ENCODE data around the gene BHMT2.

Gene BHMT2

DNA sequence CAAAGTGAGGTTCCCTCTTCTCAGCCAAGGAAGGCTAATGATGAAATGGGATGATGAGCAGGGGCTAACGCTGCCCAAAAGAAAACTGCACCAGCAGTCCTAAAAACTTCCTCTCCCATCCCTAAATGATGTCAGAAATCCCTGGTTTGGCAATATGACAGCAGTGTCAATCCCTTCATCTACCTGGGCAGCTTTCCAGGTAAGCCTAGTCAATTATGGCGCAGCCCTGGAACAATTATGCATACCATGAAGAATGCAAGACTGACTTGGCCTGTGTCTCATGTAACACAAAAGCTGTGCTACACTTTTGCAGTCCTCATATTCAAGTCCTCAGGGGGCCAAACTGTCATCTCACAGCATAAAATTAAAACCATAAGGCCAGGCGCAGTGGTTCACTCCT lies 7.1 kb upstream of the BHMT2 start:
- no peak for FAIRE-seq
- DNase-seq (ENCODE audit: low spot score), result no peak

DNA sequence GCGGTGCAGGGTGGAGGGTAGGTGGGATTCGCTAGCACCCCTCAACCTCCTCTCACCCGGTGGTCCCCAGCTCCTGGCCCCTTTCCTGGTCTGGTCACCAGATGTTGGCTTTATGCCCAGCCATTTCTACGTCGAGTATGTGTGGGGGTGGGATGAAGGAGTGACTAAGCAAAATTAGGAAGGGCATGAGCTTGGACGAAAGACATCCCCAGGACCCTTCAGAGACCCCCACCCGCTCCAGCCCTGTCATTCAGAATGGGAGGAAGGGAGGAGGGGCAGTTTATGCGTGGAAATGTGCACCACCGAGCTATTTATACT lies 742 bp downstream of the BHMT2 start:
- DNase-seq (ENCODE audit: low spot score) (peak; percentile 19), FAIRE-seq (no peak)

DNA sequence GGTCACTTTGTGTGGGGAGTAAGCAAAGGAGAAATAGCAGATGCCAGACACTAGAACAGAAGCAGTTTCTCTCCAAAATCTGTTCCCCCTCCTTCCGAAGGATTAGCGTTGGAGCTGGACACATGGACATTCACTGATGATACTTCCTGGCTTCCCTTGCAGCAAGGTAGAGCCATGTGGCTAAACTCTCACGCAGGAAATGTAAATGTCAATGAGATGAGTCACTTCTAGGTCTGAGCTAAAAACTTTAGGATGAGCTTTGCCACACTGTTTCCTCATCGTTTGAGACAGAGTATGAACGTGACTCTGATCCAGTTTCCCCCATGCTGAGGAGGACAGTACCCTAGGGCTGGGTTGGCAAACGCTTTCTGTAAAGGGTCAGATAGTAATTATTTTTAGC lies 5.1 kb downstream of the BHMT2 start:
- peak; percentile 78 for FAIRE-seq
- peak; percentile 72 for DNase-seq (ENCODE audit: low spot score)

DNA sequence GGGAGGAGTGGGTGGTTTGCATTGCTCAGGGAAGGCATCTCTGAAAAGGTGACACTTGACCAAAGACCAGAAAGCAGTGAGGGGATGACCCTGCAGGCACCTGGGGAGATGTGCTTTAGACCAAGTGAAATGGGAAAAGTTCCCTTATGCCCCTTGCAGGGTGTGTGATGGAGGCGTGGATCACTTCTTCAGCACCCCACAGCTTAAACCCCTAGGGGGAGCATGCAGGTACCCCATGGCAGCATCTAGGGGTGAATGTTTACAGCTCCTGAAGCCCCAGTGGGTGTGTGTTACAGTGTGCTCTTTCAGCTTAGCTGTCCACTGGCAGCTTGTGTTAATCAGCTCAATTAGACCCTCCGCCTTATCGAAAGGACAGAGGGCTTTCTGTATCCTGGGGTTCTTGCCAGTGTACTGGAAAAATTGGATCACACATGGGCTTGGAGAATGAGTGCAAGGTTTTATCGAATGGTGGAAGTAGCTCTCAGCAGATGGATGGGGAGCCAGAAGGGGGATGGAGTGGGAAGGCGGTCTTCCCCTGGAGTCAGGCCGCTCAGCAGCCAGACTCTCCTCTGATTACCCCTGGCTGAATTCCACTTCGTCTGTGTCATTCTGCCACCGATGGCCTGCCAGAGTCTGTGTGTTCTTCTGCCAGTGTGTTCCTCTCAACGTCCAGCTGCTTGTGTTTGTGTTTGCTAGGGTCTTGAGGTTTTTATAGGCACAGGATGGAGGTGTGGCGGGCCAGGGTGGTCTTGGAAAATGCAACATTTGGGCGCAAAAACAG lies 6.3 kb downstream of the BHMT2 start:
- no peak for DNase-seq (ENCODE audit: low spot score)

DNA sequence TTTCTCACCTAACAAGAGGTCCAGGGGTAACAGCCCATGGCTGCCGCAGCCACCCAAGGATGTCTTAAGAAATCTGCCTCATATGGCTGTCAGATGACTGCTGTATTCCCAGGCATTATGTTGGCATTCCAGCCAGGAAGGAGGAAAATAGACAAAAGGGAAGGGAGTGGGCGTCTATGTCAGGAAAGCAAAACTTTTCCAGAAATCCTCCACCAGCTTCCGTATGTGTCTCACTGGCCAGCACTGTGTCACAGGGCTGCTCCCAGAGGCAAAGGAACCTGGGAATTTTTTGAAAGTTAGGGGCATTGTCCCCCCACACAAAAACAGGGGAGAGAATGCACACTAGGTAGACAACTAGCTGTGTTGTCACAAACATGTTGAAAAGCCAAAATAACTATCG lies 7.3 kb downstream of the BHMT2 start:
- no peak for FAIRE-seq

More for the DNA sequence above, 6.3 kb downstream of the BHMT2 start:
- no peak for FAIRE-seq

DNA sequence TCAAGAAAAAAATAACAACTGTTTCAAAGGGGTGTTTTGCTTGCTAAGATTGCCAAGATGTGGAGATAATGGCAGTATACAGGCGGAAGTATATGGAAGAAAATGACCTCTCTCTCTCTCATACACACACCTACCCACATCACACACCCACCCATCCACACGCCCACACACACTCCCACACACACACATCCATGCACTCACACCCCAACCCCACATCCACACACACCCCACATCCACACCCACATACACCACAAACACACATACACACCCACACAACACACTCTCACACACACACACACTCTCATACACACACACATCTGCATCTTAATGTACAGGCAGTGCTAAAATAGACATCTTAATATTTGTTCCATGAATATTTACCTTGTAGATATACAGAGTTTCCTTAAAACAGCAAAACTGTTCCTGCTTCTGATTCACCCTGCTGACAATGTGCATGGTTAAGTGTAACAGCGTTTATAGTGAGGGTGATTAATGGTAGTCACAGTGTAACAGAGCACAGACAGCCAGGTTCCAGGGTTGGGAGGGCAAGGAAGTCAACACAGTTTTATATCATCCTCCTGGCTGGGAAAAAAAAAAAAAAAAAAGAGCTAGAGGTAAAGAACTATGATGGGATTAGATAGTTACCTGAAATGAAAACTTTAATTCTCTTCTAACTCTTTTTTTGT lies 8.3 kb downstream of the BHMT2 start:
- FAIRE-seq (no peak), DNase-seq (ENCODE audit: low spot score) (no peak)

More for the DNA sequence above, 7.3 kb downstream of the BHMT2 start:
- DNase-seq (ENCODE audit: low spot score), result no peak

DNA sequence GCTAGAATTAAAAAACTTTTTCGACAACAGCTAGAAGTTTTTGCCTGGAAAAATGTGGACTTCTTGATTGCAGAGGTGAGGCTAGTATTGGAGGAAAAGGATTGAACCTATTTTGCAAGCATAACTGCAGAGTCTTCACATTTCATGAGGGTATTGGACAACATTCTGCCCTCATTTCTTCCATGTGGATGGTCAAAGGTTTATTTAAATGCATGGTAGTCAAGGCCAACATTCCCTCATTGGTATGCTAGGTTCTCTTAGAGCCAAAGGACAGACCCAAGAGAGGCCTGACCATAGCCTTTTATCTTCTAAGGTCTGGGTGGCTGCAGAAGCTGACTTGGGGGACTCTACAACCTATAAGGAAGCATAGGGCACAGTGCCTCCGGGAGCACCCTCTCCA lies 11.2 kb downstream of the BHMT2 start:
- DNase-seq (ENCODE audit: low spot score) (no peak), FAIRE-seq (no peak)

DNA sequence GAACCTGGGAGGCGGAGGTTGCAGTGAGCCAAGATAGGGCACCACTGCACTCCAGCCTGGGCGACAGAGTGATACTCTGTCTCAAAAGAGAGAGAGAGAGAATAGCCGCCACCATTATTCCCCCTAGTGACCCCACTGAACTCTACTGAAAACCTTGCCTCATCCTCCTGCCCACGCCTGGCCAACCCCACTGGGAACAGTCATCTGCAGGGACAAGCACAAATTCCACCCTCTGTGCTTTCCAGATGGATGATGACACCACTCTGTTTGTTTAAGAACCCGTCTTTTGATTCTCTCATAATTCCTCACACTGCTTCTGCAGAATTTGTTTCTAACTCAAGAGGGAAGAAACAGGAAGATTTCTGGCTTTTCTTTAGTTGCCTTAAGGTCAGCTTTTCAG lies 12.2 kb downstream of the BHMT2 start:
- FAIRE-seq, result no peak
- no peak for DNase-seq (ENCODE audit: low spot score)

DNA sequence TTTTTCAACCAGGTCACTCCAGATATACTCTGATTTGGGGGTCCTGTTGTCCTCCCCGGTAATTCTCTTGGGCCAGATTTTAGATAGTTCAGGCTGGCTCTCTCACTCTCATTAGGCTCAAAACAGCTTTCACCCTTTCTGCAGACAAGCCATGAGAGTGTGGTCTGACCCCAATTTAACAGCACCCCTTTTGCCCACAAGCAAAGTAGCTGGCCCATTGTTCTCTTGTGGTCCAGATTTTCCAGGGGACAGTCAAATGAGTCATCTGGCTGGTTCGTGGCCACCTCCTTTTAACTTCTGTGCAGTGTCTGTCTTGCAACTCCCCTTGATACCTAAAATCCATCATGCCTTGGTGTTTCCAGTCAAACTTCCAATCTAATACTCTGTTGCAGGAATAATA lies 16.5 kb downstream of the BHMT2 start:
- FAIRE-seq (no peak), DNase-seq (ENCODE audit: low spot score) (no peak)

DNA sequence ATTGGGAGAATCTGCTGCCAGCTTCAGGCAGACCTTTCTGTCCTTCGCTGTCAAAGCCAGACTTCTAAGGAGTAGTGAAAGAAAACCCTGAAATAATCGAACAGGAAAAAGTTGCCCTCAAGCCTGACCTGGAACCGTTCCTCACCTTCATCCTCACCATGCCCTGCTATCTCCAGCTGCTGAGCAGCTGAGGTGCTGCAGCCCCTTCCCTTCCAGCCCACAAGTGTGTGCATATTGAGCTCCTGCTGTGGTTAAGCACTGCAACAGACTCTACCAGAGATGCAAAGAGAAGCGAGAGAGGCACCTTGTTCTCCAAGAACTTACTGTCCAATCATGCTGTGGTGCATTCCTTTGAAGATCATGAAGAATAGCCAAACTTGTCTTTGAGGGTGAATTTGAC lies 18.9 kb downstream of the BHMT2 start:
- FAIRE-seq (no peak), DNase-seq (ENCODE audit: low spot score) (no peak)

DNA sequence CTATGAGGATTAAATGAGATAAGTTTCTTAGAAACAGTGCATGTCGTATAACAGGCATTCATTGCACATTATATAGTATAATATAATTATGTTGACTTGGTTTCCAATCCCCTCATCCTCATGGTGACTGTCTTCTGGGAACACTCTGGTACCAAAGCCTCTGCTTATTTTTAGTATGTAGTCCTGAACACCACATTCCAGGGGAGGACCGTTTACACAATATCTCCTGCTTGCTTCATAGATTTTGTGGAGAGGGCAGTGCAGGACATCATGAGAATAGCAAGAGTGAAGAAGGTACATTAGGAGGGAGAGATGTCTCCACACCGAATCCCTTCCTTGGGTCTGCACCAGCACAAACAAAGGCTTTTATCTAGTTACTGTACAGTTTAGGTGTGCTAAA lies 21.5 kb downstream of the BHMT2 start:
- DNase-seq (ENCODE audit: low spot score), result no peak
- FAIRE-seq, result no peak

DNA sequence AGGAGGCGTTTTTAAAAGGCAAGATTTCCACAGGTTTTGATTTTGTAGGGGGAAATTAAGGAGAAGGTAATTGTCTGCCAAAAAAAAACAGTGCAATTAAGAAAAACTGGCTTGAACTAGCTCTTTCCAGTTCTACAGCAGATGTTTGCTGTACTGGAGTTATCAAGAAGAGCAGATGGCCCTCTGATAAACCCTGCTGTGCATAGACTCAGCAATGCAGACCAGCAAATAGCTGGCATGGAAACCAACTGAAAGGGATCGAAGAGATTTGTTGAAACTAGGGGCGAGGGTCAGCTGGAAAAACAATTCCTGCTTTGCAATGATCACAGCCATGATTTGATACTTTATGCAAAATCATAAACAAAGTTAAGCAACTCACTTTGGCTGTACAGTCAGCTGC lies 24.2 kb downstream of the BHMT2 start:
- DNase-seq (ENCODE audit: low spot score), result no peak
- no peak for FAIRE-seq

DNA sequence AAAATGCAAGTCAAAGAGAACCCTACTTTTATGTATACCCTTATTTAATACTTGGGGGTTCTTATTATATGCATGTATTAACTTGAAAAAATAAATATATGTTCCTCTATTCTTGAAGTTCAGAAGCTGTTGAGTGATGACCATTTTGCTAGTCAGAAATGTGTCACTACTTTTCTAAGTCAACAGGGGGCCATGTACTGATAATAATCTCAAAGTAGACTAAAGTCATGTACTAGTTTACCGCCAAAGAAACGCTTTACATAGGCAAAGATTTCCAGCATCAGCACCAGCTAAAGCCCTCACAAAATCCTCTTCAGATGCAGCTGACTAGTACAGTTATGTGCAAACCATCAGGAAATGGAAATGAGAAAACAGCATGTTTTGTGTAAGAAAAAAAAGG lies 36.3 kb downstream of the BHMT2 start:
- DNase-seq (ENCODE audit: low spot score) (no peak), FAIRE-seq (no peak)

DNA sequence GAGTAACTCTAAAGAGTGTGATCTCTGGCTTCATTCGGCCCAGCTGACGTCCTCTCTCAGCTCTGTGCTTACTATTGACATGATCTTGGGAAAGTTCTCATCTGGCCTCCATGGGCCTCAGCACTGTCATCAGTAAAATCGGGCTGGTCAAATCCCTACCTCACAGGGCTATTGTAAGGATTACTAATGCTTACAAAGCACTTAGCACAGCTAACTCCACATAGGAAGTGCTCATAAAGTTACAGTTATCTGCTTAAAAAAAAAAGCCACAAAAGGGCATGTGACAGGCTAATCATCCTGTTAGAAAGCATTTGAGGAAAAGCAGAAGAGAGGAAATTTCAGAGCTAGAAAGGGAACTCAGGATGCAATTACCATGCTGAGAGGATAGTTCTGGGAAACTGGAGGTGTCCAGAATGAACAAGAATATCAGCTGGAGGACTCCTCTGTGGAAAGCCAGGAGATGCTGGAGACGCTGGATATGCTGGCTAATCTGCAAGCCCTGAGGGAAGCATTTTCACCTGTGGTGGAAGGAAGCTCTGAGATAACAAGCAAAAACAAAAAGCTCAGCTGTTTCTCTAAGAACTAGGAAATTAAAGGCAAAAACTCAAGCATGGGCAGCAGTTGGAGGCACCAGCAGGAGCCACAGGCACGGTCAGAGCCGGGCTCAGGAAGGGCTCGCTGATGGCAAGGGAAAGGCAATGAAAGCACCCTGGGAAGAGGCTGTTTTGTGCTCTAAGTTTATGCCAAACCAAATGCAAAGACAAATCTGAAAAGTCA lies 37.6 kb downstream of the BHMT2 start:
- FAIRE-seq (no peak), DNase-seq (ENCODE audit: low spot score) (peak; percentile 28)

DNA sequence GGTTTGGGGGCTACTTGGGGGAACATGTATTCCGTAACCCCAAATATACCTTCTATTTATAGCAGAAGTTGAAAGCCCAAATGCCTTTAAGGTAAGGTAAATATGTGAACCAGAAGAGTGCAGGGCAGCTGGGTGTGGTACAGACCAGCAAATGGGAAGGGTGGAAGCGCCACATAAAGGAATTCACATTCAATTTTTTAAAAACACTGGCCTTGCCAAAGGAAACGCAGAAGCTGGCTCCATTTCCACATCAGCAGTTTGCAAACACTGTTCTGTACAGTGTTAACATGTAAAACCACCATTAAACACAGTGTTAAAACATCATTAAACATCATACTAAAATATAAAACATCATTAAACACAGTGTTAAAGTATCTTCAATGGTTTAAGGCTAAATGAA lies 38.5 kb downstream of the BHMT2 start:
- FAIRE-seq (no peak), DNase-seq (ENCODE audit: low spot score) (no peak)

DNA sequence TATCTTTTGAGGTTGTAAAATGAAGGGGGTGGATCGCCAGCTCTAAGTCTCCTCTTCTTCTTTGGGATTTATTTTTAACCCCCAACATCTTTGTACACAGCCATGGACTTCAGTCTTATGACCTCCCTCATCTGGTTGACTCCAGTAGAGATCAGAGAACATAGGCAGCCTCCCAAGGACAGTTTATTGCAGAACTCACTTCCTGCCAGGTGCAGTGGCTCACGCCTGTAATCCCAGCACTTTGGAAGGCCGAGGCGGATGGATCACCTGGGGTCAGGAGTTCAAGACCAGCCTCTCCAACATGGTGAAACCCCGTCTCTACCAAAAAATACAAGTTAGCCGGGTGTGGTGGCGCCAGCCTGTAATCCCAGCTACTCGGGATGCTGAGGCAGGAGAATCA lies 39.2 kb downstream of the BHMT2 start:
- no peak for FAIRE-seq
- no peak for DNase-seq (ENCODE audit: low spot score)

DNA sequence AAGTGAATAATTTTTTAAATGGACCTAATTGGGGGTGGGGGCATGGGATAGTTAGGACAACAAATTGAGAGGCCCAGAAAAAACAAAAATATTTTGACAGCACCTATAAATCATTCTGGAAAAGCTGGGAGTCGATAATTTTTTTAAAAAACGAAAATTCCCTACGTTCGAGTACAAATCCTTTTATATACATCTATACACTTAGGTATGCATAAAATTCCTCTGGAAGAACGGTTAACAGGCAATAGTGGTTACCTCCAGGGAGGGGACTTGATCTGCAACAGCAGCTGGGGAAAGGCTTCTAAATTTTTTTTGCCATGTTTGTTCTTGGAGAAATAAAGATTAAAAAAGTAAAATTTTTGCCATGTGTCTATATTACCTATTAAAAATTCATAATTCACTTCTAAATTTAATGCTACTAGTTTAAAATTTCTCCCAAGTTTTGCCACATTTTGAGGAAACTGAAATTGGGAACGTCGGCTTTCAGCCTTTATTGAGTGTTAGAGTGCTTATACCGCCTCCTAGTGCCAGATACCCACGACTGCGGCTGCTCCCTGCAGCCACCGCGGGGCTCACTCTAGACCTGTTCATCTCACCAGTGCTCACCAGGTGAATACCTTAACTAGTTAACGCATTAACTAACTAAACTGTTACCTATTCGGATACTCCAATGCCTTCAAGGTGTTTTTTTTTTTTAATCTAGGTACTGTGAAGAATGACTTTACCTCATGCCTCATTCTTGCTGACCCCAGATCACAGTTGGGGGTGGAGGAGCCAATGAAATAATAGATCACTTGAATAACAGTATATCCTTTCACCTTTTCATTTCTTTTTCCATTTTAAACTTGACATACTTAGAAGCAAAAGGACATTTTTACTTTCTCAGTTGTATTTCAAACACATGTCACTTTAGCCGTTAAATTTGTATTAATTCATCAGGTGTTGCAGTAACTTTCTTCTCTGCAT lies 40.2 kb downstream of the BHMT2 start:
- FAIRE-seq (no peak), DNase-seq (ENCODE audit: low spot score) (no peak)

DNA sequence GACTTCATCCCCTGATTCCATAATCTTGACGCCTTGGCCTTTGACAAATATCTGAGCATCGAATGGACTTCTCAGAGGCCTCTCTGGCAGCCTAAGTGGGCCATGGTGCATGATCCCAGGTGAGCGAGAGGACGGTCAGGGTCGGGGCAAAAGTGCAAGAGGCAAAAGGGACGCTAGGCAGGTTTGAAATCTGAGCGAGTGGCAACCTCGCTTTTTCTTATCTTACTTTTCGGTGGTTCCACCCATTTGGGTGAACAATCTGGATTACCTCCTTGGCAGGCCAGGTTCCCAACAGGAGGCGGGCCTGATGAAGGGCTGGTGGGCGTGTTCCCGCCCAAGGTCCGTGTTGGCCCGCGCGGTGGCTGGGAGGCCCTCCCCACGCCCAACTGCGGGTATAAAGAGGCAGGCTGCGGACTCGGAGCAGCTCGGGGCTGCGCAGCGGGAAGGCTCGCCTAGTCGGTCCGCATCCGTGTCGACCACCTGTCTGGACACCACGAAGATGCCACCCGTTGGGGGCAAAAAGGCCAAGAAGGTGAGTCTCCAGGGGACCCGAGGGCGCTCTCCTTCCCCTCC lies 41.9 kb downstream of the BHMT2 start, which contains the start of gene BHMT:
TSS of gene BHMT (plus strand) at position 423 of the 573 bp plus-strand sequence. CDS start at position 500, 77 bp downstream.
- FAIRE-seq (no peak), DNase-seq (ENCODE audit: low spot score) (no peak)

DNA sequence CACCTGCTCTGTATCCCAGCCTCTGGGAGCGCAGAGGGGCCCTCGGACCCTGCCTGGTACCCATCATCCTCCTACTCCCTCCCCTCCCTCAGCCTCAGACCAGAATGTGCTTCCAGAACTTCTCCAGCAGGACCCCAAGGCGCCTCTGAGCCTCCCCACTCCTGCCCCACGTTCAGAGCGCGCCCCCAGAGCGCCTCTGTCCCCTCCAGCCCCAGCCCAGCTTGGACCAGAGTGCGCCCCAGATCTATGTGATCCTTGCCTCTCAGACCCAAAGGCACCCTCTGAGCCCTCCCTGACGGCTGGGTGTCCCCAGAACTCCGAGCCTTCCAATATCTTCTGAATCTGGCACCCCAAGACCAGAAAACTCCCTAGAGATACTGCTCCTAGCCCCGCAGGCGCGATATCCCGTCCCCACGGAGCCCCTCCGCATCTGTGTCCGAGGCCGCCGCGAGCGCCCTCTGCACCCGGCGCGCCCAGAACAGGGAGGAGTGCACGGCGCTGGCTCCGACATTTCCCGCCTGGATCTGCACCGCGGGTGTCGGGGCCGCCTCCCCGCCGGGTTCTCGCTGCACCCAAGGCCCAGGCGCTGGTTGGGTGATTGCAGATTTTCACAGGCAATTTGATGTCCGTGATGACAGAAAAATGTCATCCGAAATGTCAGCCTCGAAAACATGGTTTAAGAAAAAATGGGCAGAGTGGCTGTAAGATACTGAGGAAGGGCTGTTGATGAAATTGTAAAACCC lies 42.6 kb downstream of the BHMT2 start:
- no peak for FAIRE-seq
- no peak for DNase-seq (ENCODE audit: low spot score)

DNA sequence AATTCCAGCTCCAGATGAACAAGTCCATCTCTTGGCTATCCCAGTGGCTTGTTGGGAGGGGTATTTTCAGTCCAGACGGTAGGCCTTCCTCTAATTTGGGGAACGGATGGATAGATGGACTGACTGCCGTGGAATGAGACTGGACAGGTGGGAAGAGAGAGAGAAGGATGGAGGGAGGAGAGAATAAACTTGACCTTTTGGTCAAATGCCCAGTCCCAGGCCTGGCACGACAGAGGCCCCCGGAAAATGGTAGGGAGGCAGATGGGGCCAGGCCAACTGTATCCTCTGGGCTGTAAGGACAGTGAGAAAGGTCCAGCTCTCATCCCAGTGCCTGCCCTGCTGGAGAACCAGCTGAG lies 43.1 kb downstream of the BHMT2 start:
- no peak for FAIRE-seq
- DNase-seq (ENCODE audit: low spot score), result no peak
